Pancreas (tissue), 10 donors: ENCODE measurements around the gene OR1F1. TPM values are rescaled to one million over a fixed set of nuclear protein-coding genes. Genes with fewer than 3 reads are reported as not detected.

ENCODE experiments used
- ATAC-seq, 4 donors: fragments of 200-7000 bp; cut with Tn5 transposase; one replicate each; pipeline versions ENCODE4 v1.8.0 to v1.9.1; 2020; ENCODE audit warnings: mild to moderate bottlenecking in 4 of 4, moderate library complexity in 4 of 4
- DNase-seq, 6 donors: peaks; one replicate each; pipeline ENCODE4 v3.0.0-alpha.2; 2020
- FAIRE-seq: peaks from 2 replicates; lab custom pipeline; 2012; peaks lifted over from hg19 to GRCh38; lab: Jason Lieb, UNC
- H3K27ac ChIP-seq, 4 donors: fragments of 200-600 bp; sonication (generic); 1 replicate in 3 of 4; 2 replicates in 1 of 4; pipeline versions ENCODE4 v1.5.0 to v1.8.0; 2020
- H3K27me3 ChIP-seq, 4 donors: fragments of 200-600 bp; one replicate each; pipeline ENCODE4 v1.8.0; 2021
- H3K36me3 ChIP-seq, 3 donors: fragments of 200-600 bp; sonication (generic) in 1 of 3; one replicate each; pipeline versions ENCODE4 v1.5.0 to v1.8.0; 2020 to 2021
- H3K4me1 ChIP-seq, 3 donors: fragments of 200-600 bp; one replicate each; pipeline ENCODE4 v1.8.0; 2021
- H3K4me3 ChIP-seq, 4 donors: fragments of 200-600 bp; sonication (generic) in 2 of 4; one replicate each; pipeline versions ENCODE4 v1.5.0 to v1.8.0; 2020 to 2021
- H3K9me3 ChIP-seq, 4 donors: fragments of 200-600 bp; one replicate each; pipeline ENCODE4 v1.8.0; 2021
- WGBS, 2 donors: extraction: QIAGEN DNeasy Blood & Tissue Kit; methylation state at CpG; one replicate each; pipeline ENCODE4 v1.1.7; 2013; 5-methylcytosine and 5-hydroxymethylcytosine counted together
- intact Hi-C, 3 donors: fragments of 100-400 bp; cut with DNase I; formaldehyde crosslinking; loops; one replicate each; pipeline versions ENCODE4 v1.11.1 to v1.14.2; 2022
- polyA plus RNA-seq, 2 donors: library from polyadenylated mRNA; stranded (reverse); fragments of 200-250 nt; gene quantifications; one replicate each; pipeline ENCODE4 v1.2.3, GENCODE V29; 2013
- total RNA-seq, 6 donors: library from RNA; stranded (reverse); fragmentation: NEBNext Ultra II Directional in 4 of 6; extraction: Animal tissue kit (Norgen Biotek cat#: 25700) in 4 of 6; gene quantifications; one replicate each; pipeline versions ENCODE4 v1.2.1 to v1.2.4, GENCODE V29; 2021 to 2023
- TF ChIP-seq, protein P1 (sequence below), 4 donors: fragments of 200-600 bp; sonication (generic) in 3 of 4; IDR thresholded peaks; one replicate each; pipeline versions ENCODE4 v1.5.0 to v1.8.0; 2021; ENCODE audit warnings: antibody characterized with exemption in 4 of 4
- donor health status: healthy with polysubstance abuse.
- donor health status: DM: no; HTN: no; CAD: no; lungs with moderate emphysema.
- donor health status: DM: no; HTN: no; CAD: no.
- donor health status: control.
- donor health status: control.
- donor health status: Bipolar disorder and iron deficiency.
- donor health status: DM: yes; HTN: yes; CAD: no.
- donor health status: DM: no; HTN: no; CAD: no.
- donor health status: DM: no; HTN: no; CAD: no.
- donor health status: DM: yes; HTN: yes; CAD: no.

The OR1F1 gene
- total and polyA plus RNA-seq, 8 donors: not detected

DNA sequence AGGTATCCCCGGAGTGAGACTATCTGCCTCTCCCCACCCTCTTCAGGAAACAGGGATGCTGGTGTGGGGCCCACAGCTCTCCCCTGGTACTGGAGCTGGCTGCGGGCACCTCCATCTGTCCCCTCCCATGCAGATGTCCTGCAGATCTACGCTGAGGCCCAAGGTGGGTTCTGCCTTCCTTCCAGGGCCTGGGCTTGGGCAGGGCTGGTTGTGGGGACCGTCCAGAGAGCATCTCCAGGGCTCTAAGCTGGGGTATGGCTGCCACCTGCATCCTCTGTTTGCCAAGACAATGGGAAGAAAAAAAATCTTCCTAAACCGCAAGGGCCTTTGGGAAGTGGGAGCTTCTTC, 40.3 kb upstream of the OR1F1 start:
- Histone ChIP-seq H3K36me3 (no peaks in the 10 kb centered on the region), H3K4me3 (no peak overlapping the region), H3K27me3 (no peaks in the 10 kb centered on the region), H3K27ac (no peak overlapping the region), H3K9me3 (no peaks in the 10 kb centered on the region), H3K4me1 (peaks cover 0 to 9% (median 0%) of the 10 kb centered on the region in 3 donors)
- peak in 2 of 6 donors; percentile 31 to 45 for DNase-seq
- intact Hi-C loops: no loop called here
- TF ChIP-seq, protein P1, sequence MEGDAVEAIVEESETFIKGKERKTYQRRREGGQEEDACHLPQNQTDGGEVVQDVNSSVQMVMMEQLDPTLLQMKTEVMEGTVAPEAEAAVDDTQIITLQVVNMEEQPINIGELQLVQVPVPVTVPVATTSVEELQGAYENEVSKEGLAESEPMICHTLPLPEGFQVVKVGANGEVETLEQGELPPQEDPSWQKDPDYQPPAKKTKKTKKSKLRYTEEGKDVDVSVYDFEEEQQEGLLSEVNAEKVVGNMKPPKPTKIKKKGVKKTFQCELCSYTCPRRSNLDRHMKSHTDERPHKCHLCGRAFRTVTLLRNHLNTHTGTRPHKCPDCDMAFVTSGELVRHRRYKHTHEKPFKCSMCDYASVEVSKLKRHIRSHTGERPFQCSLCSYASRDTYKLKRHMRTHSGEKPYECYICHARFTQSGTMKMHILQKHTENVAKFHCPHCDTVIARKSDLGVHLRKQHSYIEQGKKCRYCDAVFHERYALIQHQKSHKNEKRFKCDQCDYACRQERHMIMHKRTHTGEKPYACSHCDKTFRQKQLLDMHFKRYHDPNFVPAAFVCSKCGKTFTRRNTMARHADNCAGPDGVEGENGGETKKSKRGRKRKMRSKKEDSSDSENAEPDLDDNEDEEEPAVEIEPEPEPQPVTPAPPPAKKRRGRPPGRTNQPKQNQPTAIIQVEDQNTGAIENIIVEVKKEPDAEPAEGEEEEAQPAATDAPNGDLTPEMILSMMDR (IDR thresholded peaks at IDR 0.05): no peak
- no peak for ATAC-seq
- no peak for FAIRE-seq
- WGBS, 2 donors: 89 to 93% methylated on average over 5 of the region's 5 CpGs

DNA sequence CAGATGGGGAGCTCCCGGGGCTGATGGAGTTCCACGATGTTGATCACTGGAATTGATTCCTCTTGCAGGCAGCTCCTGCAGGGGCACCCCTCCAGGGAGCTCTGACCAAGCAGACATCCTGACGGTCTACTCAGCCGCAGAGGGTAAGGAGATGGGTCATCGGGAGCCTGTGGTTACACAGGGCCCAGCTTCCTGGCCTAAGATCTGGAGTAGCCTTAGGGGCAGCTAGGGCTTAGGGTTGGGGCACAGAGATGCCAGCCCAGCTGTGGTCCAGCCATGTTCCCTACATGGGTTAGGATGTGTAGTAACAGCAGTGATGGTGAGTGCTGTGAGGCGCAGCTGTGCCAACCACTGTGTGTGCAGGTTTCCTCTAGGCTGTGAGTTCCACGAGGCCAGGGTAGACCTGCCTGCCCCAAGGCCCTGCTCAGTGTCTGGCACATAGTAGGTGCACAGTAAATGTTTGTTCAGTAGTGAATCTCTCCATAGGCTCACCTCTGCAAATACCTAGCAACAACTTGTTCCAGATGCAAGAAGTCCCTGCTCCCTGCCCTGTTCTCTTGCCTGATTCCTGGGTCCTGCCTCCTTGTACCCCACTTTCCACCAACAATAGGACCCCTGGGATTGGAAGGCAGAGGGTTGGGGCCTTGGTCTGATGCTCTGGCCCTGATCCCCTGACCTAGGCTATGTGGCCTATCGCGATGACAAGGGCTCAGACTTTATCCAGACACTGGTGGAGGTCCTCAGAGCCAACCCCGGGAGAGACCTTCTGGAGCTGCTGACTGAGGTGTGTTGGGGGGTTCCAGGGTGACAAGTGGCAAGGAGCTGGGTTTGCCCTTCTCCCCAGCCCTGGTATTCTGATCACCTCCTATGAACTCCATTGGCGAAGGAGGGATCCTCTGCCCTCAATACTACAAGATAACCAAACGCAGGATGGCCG, 39.5 kb upstream of the OR1F1 start:
- peak in 1 of 6 donors; percentile 58 for DNase-seq
- H3K27me3 ChIP-seq: no peaks in the 10 kb centered on the region
- TF ChIP-seq, protein P1 (IDR thresholded peaks at IDR 0.05): no peak
- peaks cover 0 to 9% (median 0%) of the 10 kb centered on the region in 3 donors for H3K4me1 ChIP-seq
- intact Hi-C loops: no loop called here
- no peaks in the 10 kb centered on the region for H3K9me3 ChIP-seq
- H3K4me3 ChIP-seq: no peak overlapping the region
- H3K36me3 ChIP-seq: no peaks in the 10 kb centered on the region
- ATAC-seq: no peak
- WGBS, 2 donors: 87 to 90% methylated on average over 13 of the region's 13 CpGs
- FAIRE-seq: no peak
- H3K27ac ChIP-seq: no peak overlapping the region

DNA sequence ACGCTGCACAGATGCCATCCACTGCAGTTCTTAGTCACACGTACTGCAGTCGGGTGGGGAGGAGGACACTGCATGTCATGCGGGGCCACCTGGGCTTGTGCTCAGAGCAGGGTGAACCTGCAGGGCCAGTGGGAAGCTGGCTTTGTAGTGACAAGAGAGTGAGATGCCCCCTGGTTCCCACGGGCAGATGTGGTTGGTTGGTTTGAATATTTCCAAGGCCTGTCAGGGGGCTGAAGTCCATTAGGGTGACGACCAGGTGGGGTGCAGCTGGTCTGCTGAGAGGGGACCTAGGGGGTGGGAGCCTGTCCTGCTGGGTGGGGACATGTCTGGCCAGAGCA, 38.8 kb upstream of the OR1F1 start:
- no peaks in the 10 kb centered on the region for H3K9me3 ChIP-seq
- DNase-seq (peak in 1 of 6 donors; percentile 40), FAIRE-seq (no peak), ATAC-seq (no peak)
- intact Hi-C loops: no loop called here
- H3K36me3 ChIP-seq: no peaks in the 10 kb centered on the region
- WGBS, 2 donors: 91 to 94% methylated on average over 6 of the region's 6 CpGs
- H3K27ac ChIP-seq: peak overlapping the region in 3 of 4 donors; percentile 80 to 89 (median 85)
- peaks cover 0 to 9% (median 0%) of the 10 kb centered on the region in 3 donors for H3K4me1 ChIP-seq
- H3K27me3 ChIP-seq: no peaks in the 10 kb centered on the region
- TF ChIP-seq, protein P1 (IDR thresholded peaks at IDR 0.05): no peak
- peak overlapping the region in 2 of 4 donors; percentile 47 to 70 for H3K4me3 ChIP-seq

DNA sequence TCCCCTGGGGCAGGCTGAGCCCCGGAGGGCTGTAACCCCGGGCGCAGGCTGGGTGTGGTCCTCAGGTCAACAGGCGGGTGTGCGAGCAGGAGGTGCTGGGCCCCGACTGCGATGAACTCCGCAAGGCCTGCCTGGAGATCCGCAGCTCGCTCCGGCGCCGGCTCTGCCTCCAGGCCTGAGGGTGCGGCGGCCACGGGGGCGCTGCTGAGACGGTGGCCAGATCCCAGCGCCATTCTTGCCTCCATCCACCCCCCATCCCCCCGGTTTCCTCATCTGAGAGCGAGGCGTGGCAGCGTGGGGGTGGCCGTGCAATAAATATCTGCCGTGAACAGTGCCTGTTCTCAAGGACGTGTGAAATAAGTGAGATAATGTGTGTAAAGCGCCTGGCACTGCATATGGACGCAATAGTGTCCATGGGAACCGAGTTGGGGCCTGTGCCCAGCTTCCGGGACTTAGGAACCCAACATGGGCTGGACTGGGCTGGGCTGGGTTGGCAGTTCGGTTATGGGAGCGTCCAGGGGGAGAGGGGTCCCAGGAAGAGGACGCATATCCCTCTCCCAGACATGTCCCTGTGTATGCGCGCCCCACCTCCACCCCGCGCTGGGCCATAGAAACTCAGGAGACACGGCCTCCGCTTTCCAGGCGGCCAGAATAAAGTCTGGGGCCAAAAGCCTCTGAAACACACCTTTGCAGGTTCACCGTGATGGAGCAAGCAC, 38.2 kb upstream of the OR1F1 start:
- ATAC-seq (peak; percentile 42 to 64 (median 58)), DNase-seq (peak; percentile 70 to 89 (median 76)), FAIRE-seq (no peak)
- intact Hi-C loops: no loop called here
- Histone ChIP-seq H3K27me3 (no peaks in the 10 kb centered on the region), H3K4me1 (peaks cover 0 to 9% (median 0%) of the 10 kb centered on the region in 3 donors), H3K36me3 (no peaks in the 10 kb centered on the region), H3K9me3 (no peaks in the 10 kb centered on the region), H3K4me3 (peak overlapping the region; percentile 38 to 70 (median 42)), H3K27ac (peak overlapping the region; percentile 80 to 90 (median 87))
- TF ChIP-seq, protein P1 (IDR thresholded peaks at IDR 0.05): peak in 3 of 4 donors; percentile 9 to 19 (median 15)
- WGBS, 2 donors: 5 to 9% methylated on average over 41 of the region's 41 CpGs
